Measurements from ENCODE around the gene C1QTNF3.

DNA sequence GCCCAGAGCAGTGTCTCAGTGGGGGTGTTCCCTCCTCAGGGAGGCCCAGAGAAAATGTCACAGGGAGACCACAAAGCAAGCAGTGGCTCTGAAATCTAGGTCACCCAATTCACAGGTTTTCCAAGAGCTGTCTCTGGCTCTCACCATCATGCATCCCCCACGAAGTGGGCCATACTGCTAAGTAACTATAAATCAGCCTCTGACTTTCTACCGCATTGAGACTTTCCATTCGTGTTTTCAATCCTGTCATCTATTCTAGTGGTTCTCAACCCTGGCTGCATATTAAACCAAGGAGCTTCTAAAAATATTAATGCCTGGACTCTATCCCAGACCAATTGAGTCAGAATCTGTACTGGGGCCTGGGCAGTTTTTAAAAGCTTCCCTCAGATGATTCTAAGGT, 2.0 kb upstream of the C1QTNF3 start:
- TF ChIP-seq, protein P1, sequence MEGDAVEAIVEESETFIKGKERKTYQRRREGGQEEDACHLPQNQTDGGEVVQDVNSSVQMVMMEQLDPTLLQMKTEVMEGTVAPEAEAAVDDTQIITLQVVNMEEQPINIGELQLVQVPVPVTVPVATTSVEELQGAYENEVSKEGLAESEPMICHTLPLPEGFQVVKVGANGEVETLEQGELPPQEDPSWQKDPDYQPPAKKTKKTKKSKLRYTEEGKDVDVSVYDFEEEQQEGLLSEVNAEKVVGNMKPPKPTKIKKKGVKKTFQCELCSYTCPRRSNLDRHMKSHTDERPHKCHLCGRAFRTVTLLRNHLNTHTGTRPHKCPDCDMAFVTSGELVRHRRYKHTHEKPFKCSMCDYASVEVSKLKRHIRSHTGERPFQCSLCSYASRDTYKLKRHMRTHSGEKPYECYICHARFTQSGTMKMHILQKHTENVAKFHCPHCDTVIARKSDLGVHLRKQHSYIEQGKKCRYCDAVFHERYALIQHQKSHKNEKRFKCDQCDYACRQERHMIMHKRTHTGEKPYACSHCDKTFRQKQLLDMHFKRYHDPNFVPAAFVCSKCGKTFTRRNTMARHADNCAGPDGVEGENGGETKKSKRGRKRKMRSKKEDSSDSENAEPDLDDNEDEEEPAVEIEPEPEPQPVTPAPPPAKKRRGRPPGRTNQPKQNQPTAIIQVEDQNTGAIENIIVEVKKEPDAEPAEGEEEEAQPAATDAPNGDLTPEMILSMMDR (IDR thresholded peaks at IDR 0.05; ENCODE audit: low read depth, low read length, poor library complexity, severe bottlenecking) = no peak
- TF ChIP-seq EZH2phosphoT487 (IDR thresholded peaks at IDR 0.05; ENCODE audit: borderline replicate concordance, low read length) = no peak

Measured in DOHH2 (cell line).